Left lung (tissue), 14 donors: ENCODE results near the gene GNG2. TPM values are rescaled to one million over a fixed set of nuclear protein-coding genes. Genes with fewer than 3 reads are reported as not detected.

Experiments used
- ATAC-seq: fragments of 200-7000 bp; cut with Tn5 transposase; one replicate; pipeline ENCODE4 v1.9.1; 2020; ENCODE audit warnings: moderate library complexity
- DNase-seq, 4 donors: peaks; one replicate each; pipeline ENCODE4 v3.0.0-alpha.2; 2013 to 2020
- H3K27ac ChIP-seq, 2 donors: fragments of 200-600 bp; sonication (generic) in 1 of 2; one replicate each; pipeline versions ENCODE4 v1.5.0 to v1.8.0; 2020 to 2021
- H3K27me3 ChIP-seq, 2 donors: fragments of 200-600 bp; sonication (generic) in 1 of 2; one replicate each; pipeline versions ENCODE4 v1.5.0 to v1.8.0; 2020 to 2021
- H3K36me3 ChIP-seq, 2 donors: fragments of 200-600 bp; sonication (generic) in 1 of 2; one replicate each; pipeline versions ENCODE4 v1.5.0 to v1.8.0; 2020 to 2021
- H3K4me1 ChIP-seq, 2 donors: fragments of 200-600 bp; one replicate each; pipeline ENCODE4 v1.8.0; 2021
- H3K4me3 ChIP-seq, 2 donors: fragments of 200-600 bp; sonication (generic) in 1 of 2; one replicate each; pipeline versions ENCODE4 v1.5.0 to v1.8.0; 2020 to 2021; ENCODE audit warnings: mild to moderate bottlenecking in 1 of 2
- H3K9me3 ChIP-seq, 2 donors: fragments of 200-600 bp; sonication (generic) in 1 of 2; one replicate each; pipeline versions ENCODE4 v1.5.0 to v1.8.0; 2020 to 2021
- intact Hi-C, 2 donors: fragments of 100-400 bp; cut with DNase I; formaldehyde crosslinking; loops; one replicate each; pipeline versions ENCODE4 v1.11.2 to v1.14.2; 2022
- long read RNA-seq, 12 donors: library from polyadenylated mRNA in 2 of 12; unstranded in 2 of 12; transcript quantifications; one replicate each; pipeline ENCODE4 v2.0.0 and lab custom pipeline, GENCODE V29; 2019 to 2026
- polyA plus RNA-seq, 6 donors: library from polyadenylated mRNA; unstranded; fragments of 120-200 nt; gene quantifications; one replicate each; pipeline ENCODE4 v1.2.1, GENCODE V29; 2013; ENCODE audit not compliant: insufficient read length in 6 of 6
- total RNA-seq, 2 donors: library from RNA; stranded (reverse); fragmentation: NEBNext Ultra II Directional; extraction: Animal tissue kit (Norgen Biotek cat#: 25700); gene quantifications; one replicate each; pipeline ENCODE4 v1.2.1, GENCODE V29; 2021
- TF ChIP-seq, protein P1 (sequence below), 2 donors: fragments of 200-600 bp; sonication (generic) in 1 of 2; IDR thresholded peaks; one replicate each; pipeline versions ENCODE4 v1.5.0 to v1.8.0; 2021; ENCODE audit warnings: antibody characterized with exemption in 2 of 2
- donor health status: DM: no; HTN: yes; CAD: no.
- donor health status: DM: no; HTN: no; CAD: no.

The GNG2 gene
- total RNA-seq (10 to 100 TPM; 24.3 to 41.5 TPM), polyA plus RNA-seq (100 to 1,000 TPM in 1 of 6 donors, 10 to 100 TPM in 5; 78.0 to 101 (median 87.3) TPM)
- long read RNA-seq, donor 1, transcript GNG2-213 (4 exons, 2,125 nt), result major isoform, 62 of 67 reads
- long read RNA-seq, donor 1, partial matches to known transcripts, result 0 of 67 reads
- long read RNA-seq, donor 1, other reads (novel, unspliced or antisense), result 0 of 67 reads
- long read RNA-seq, donor 2, transcript GNG2-213 (4 exons, 2,125 nt), result major isoform, 42 of 46 reads
- long read RNA-seq, donor 2, partial matches to known transcripts, result 0 of 46 reads
- long read RNA-seq, donor 2, other reads (novel, unspliced or antisense), result 0 of 46 reads
- long read RNA-seq, donor 3, transcript GNG2-213 (4 exons, 2,125 nt), result major isoform, 28 of 33 reads
- long read RNA-seq, donor 3, partial matches to known transcripts, result 0 of 33 reads
- long read RNA-seq, donor 3, other reads (novel, unspliced or antisense), result 0 of 33 reads
- long read RNA-seq, donor 4, partial matches to known transcripts, result 0 of 3 reads
- long read RNA-seq, donor 4, other reads (novel, unspliced or antisense), result 1 of 3 reads
- long read RNA-seq, donor 5, transcript GNG2-213 (4 exons, 2,125 nt), result major isoform, 40 of 48 reads
- long read RNA-seq, donor 5, partial matches to known transcripts, result 5 of 48 reads
- long read RNA-seq, donor 5, other reads (novel, unspliced or antisense), result 0 of 48 reads
- long read RNA-seq, donor 6, transcript GNG2-213 (4 exons, 2,125 nt), result major isoform, 32 of 32 reads
- long read RNA-seq, donor 6, partial matches to known transcripts, result 0 of 32 reads
- long read RNA-seq, donor 6, other reads (novel, unspliced or antisense), result 0 of 32 reads
- long read RNA-seq, donor 7, transcript GNG2-213 (4 exons, 2,125 nt), result major isoform, 8 of 10 reads
- long read RNA-seq, donor 7, partial matches to known transcripts, result 0 of 10 reads
- long read RNA-seq, donor 7, other reads (novel, unspliced or antisense), result 0 of 10 reads
- long read RNA-seq, donor 8, transcript GNG2-213 (4 exons, 2,125 nt), result major isoform, 29 of 31 reads
- long read RNA-seq, donor 8, partial matches to known transcripts, result 0 of 31 reads
- long read RNA-seq, donor 8, other reads (novel, unspliced or antisense), result 0 of 31 reads
- long read RNA-seq, donor 9, partial matches to known transcripts, result 0 of 1 reads
- long read RNA-seq, donor 9, other reads (novel, unspliced or antisense), result 0 of 1 reads
- long read RNA-seq, donor 10, transcript GNG2-213 (4 exons, 2,125 nt), result major isoform, 5 of 8 reads
- long read RNA-seq, donor 10, partial matches to known transcripts, result 2 of 8 reads
- long read RNA-seq, donor 10, other reads (novel, unspliced or antisense), result 1 of 8 reads
- long read RNA-seq, donor 11, transcript GNG2-201 (3 exons, 3,729 nt), result minor isoform, 14 of 179 reads
- long read RNA-seq, donor 11, transcript GNG2-212 (3 exons, 3,424 nt), result minor isoform, 6 of 179 reads
- long read RNA-seq, donor 11, transcript GNG2-213 (4 exons, 2,125 nt), result major isoform, 144 of 179 reads
- long read RNA-seq, donor 11, partial matches to known transcripts, result 14 of 179 reads
- long read RNA-seq, donor 11, other reads (novel, unspliced or antisense), result 0 of 179 reads
- long read RNA-seq, donor 12, transcript GNG2-213 (4 exons, 2,125 nt), result major isoform, 24 of 27 reads
- long read RNA-seq, donor 12, partial matches to known transcripts, result 0 of 27 reads
- long read RNA-seq, donor 12, other reads (novel, unspliced or antisense), result 0 of 27 reads

- peak; percentile 99 for ATAC-seq
- intact Hi-C loops, result no loop called here
Measured at GRCh38 chr14:51860164-51860824, at the start of gene GNG2. Gene GNG2 (plus strand): TSS chr14:51860612. CDS start chr14:51950679, 90,067 bp downstream.

DNA sequence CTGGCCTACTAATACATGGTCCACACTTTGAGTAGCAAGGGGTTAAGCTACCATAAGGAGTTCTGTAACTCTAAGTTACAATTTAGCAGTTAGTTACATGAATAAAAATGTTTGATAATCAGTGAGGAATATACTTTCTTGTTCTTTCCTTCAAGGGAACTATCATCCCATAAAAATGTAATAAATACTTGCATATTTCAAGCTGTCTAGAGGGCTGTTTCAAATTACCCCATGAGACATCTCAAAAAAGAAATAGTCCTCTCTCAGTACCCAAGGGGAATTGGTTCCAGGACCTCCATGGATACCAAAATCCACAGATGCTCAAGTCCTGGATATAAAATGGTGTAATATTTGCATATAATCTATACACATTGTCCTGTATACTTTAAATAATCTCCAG, 48.7 kb upstream of the GNG2 start:
- no peaks in the 10 kb centered on the region for H3K4me1 ChIP-seq
- ATAC-seq (no peak), DNase-seq (no peak)
- TF ChIP-seq, protein P1, sequence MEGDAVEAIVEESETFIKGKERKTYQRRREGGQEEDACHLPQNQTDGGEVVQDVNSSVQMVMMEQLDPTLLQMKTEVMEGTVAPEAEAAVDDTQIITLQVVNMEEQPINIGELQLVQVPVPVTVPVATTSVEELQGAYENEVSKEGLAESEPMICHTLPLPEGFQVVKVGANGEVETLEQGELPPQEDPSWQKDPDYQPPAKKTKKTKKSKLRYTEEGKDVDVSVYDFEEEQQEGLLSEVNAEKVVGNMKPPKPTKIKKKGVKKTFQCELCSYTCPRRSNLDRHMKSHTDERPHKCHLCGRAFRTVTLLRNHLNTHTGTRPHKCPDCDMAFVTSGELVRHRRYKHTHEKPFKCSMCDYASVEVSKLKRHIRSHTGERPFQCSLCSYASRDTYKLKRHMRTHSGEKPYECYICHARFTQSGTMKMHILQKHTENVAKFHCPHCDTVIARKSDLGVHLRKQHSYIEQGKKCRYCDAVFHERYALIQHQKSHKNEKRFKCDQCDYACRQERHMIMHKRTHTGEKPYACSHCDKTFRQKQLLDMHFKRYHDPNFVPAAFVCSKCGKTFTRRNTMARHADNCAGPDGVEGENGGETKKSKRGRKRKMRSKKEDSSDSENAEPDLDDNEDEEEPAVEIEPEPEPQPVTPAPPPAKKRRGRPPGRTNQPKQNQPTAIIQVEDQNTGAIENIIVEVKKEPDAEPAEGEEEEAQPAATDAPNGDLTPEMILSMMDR (IDR thresholded peaks at IDR 0.05), result no peak
- no peak overlapping the region for H3K27ac ChIP-seq
- H3K36me3 ChIP-seq, result no peaks in the 10 kb centered on the region
- H3K27me3 ChIP-seq, result no peaks in the 10 kb centered on the region
- intact Hi-C loops, result no loop called here
- no peak overlapping the region for H3K4me3 ChIP-seq
- no peaks in the 10 kb centered on the region for H3K9me3 ChIP-seq

More at GRCh38 chr14:51860164-51860824, at the start of gene GNG2:
- peak; percentile 76 to 96 (median 86) for DNase-seq
- Histone ChIP-seq H3K4me3 (peak within 1 kb of the TSS; percentile 28 to 47), H3K4me1 (peaks cover 0 to 74% of the 10 kb centered on the region in 2 donors), H3K27ac (peak within 1 kb of the TSS; percentile 50 to 84), H3K27me3 (no peaks in the 10 kb centered on the region), H3K36me3 (no peaks in the 10 kb centered on the region), H3K9me3 (no peaks in the 10 kb centered on the region)
- TF ChIP-seq, protein P1 (IDR thresholded peaks at IDR 0.05), result no peak

GRCh38 chr14:51816031-51816430, 44.4 kb upstream of the GNG2 start:
- Histone ChIP-seq H3K4me1 (no peaks in the 10 kb centered on the region), H3K27me3 (no peaks in the 10 kb centered on the region), H3K36me3 (no peaks in the 10 kb centered on the region), H3K9me3 (no peaks in the 10 kb centered on the region), H3K27ac (no peak overlapping the region), H3K4me3 (no peak overlapping the region)
- intact Hi-C loops, result no loop called here
- no peak for ATAC-seq
- TF ChIP-seq, protein P1 (IDR thresholded peaks at IDR 0.05), result no peak
- no peak for DNase-seq

- H3K9me3 ChIP-seq, result no peaks in the 10 kb centered on the region
- H3K27ac ChIP-seq, result no peak overlapping the region
- TF ChIP-seq, protein P1 (IDR thresholded peaks at IDR 0.05), result no peak
- intact Hi-C loops, result no loop called here
- no peaks in the 10 kb centered on the region for H3K36me3 ChIP-seq
- ATAC-seq (no peak), DNase-seq (no peak)
- H3K4me3 ChIP-seq, result no peak overlapping the region
- H3K27me3 ChIP-seq, result no peaks in the 10 kb centered on the region
- no peaks in the 10 kb centered on the region for H3K4me1 ChIP-seq
Measured at GRCh38 chr14:51817326-51817725, 43.1 kb upstream of the GNG2 start.
